HG03159 (cell line): ENCODE results near the gene RAP1A.

Experiments
- ATAC-seq: cut with Tn5 transposase; IDR thresholded peaks from one replicate; pipeline ENCODE4 v1.9.1; 2021; ENCODE audit warnings: mild to moderate bottlenecking, moderate library complexity; ENCODE audit not compliant: unreplicated experiment

RAP1A gene

GRCh38 chr1:111619635-111620440 lies at the start of gene RAP1A:
RAP1A (plus strand) TSS chr1:111619789; CDS start chr1:111691361, 71,572 bp downstream.
- peak; percentile 55 for ATAC-seq

- no peak for ATAC-seq
Measured at GRCh38 chr1:111569913-111570312, 49.7 kb upstream of the RAP1A start.

GRCh38 chr1:111570781-111571181 lies 48.8 kb upstream of the RAP1A start:
- no peak for ATAC-seq

- no peak for ATAC-seq
Measured at GRCh38 chr1:111571239-111571638, 48.4 kb upstream of the RAP1A start.

- ATAC-seq = no peak
Measured at GRCh38 chr1:111571987-111572386, 47.6 kb upstream of the RAP1A start.

- no peak for ATAC-seq
Measured at GRCh38 chr1:111576547-111576946, 43.0 kb upstream of the RAP1A start.

GRCh38 chr1:111577814-111578213 lies 41.8 kb upstream of the RAP1A start:
- ATAC-seq = no peak

- no peak for ATAC-seq
Measured at GRCh38 chr1:111581166-111581565, 38.4 kb upstream of the RAP1A start.

- no peak for ATAC-seq
Measured at GRCh38 chr1:111582016-111582415, 37.6 kb upstream of the RAP1A start.

GRCh38 chr1:111582644-111583618 lies 36.7 kb upstream of the RAP1A start:
- no peak for ATAC-seq

- ATAC-seq = no peak
Measured at GRCh38 chr1:111585447-111586086, 34.0 kb upstream of the RAP1A start.

GRCh38 chr1:111586112-111586511 lies 33.5 kb upstream of the RAP1A start:
- ATAC-seq = no peak

- no peak for ATAC-seq
Measured at GRCh38 chr1:111587509-111588174, 31.9 kb upstream of the RAP1A start.

- no peak for ATAC-seq
Measured at GRCh38 chr1:111591937-111592336, 27.7 kb upstream of the RAP1A start.

GRCh38 chr1:111592389-111593361 lies 26.9 kb upstream of the RAP1A start:
- peak; percentile 79 for ATAC-seq

GRCh38 chr1:111593403-111594305 lies 25.9 kb upstream of the RAP1A start:
- ATAC-seq = no peak

- no peak for ATAC-seq
Measured at GRCh38 chr1:111594306-111594693, 25.3 kb upstream of the RAP1A start.

- no peak for ATAC-seq
Measured at GRCh38 chr1:111595807-111596206, 23.8 kb upstream of the RAP1A start.
